Natural killer cell (primary cell): ENCODE measurements around the gene FCER1G. TPM values are rescaled to one million over a fixed set of nuclear protein-coding genes. Genes with fewer than 3 reads are reported as not detected.
A peak's percentile ranks its signal among the peaks of the same experiment; 100 is the strongest.
"Not testable (repeated sequence)": the region's sequence is repeated elsewhere in the genome, so short reads cannot be mapped to it uniquely, and the experiment has no call there.

Source experiments
- ATAC-seq, 3 donors: fragments of 150-1000 bp in 2 of 3; fragments of 200-7000 bp in 1 of 3; cut with Tn5 transposase; 1 replicate in 1 of 3; 2 replicates in 2 of 3; pipeline ENCODE4 v1.10.0; 2021; ENCODE audit warnings: mild to moderate bottlenecking in 2 of 3, moderate library complexity in 2 of 3
- DNase-seq, 2 donors: peaks; one replicate each; pipeline versions ENCODE4 v3.0.0 to v3.0.0-alpha.2; 2013 to 2021; ENCODE audit warnings: mixed read lengths in 1 of 2
- H3K27ac ChIP-seq: one replicate; pipeline ENCODE4 v1.5.1; 2013; ENCODE audit warnings: mild to moderate bottlenecking, low read length
- H3K27me3 ChIP-seq: one replicate; pipeline ENCODE4 v1.6.1; 2013; ENCODE audit warnings: low read length; ENCODE audit not compliant: control insufficient read depth, insufficient read depth
- H3K36me3 ChIP-seq: one replicate; pipeline ENCODE4 v1.6.1; 2013; ENCODE audit warnings: low read length; ENCODE audit not compliant: control insufficient read depth, insufficient read depth
- H3K4me1 ChIP-seq: one replicate; pipeline ENCODE4 v1.6.1; 2013; ENCODE audit warnings: low read length; ENCODE audit not compliant: control insufficient read depth, insufficient read depth
- H3K4me3 ChIP-seq: one replicate; pipeline ENCODE4 v1.5.1; 2013; ENCODE audit warnings: low read length
- H3K9me3 ChIP-seq: one replicate; pipeline ENCODE4 v1.6.1; 2013; ENCODE audit warnings: low read length; ENCODE audit not compliant: control insufficient read depth, insufficient read depth
- H3K27ac Mint-ChIP-seq, 2 donors: one replicate each; pipeline ENCODE4 v1.8.0; 2022; ENCODE audit warnings: mild to moderate bottlenecking in 2 of 2, mixed read lengths in 2 of 2, moderate library complexity in 1 of 2
- H3K27me3 Mint-ChIP-seq, 2 donors: one replicate each; pipeline ENCODE4 v1.8.0; 2022; ENCODE audit warnings: low read depth in 2 of 2, mixed read lengths in 2 of 2
- H3K36me3 Mint-ChIP-seq: one replicate; pipeline ENCODE4 v1.8.0; 2022; ENCODE audit warnings: mixed read lengths
- H3K4me1 Mint-ChIP-seq, 2 donors: one replicate each; pipeline ENCODE4 v1.8.0; 2022; ENCODE audit warnings: mixed read lengths in 2 of 2
- H3K4me3 Mint-ChIP-seq: one replicate; pipeline ENCODE4 v1.8.0; 2022; ENCODE audit warnings: mild to moderate bottlenecking, moderate library complexity, mixed read lengths
- H3K9me3 Mint-ChIP-seq, 2 donors: one replicate each; pipeline ENCODE4 v1.8.0; 2022; ENCODE audit warnings: mixed read lengths in 2 of 2
- WGBS: methylation state at CpG from one replicate; pipeline ENCODE4 v1.1.7; 2013; ENCODE audit warnings: missing lambda C conversion rate; ENCODE audit not compliant: insufficient coverage; 5-methylcytosine and 5-hydroxymethylcytosine counted together
- intact Hi-C: fragments of 100-400 bp; cut with micrococcal nuclease; formaldehyde crosslinking; loops from one replicate; pipeline ENCODE4 v1.14.2; 2022
- total RNA-seq, 4 donors: library from RNA; stranded (reverse); fragments of 120-200 nt in 1 of 4; gene quantifications; one replicate each; pipeline versions ENCODE4 v1.2.3 to v1.2.4, GENCODE V29; 2013 to 2022
- TF ChIP-seq, protein P1 (sequence below): fragments of 200-600 bp; IDR thresholded peaks from one replicate; pipeline ENCODE4 v1.8.0; 2022; ENCODE audit warnings: antibody characterized with exemption

The FCER1G gene
- total RNA-seq, 3 donors from 2014 or later (not counting 1 experiment from before 2014, with no cell fraction given), result 226 to 281 (median 259) TPM

DNA sequence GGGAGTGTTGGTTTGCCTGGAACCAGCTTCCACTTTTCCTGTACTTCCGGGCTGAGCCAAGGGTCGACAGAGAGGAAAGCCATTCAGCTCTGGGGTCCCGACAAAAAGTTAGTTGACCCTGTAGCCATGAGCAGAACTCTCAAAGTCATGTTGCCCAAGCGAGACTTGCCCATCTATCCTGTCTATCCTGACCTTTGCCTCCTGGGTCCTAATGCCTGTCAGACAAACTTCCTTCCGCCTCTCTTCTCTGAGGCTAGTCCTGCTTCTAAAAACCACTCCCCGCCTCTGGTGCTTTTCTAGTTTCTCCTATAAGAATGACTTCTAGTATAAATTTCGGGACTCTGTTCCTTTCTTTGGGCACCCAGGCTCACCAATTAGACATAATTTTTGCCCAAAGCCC lies 35.7 kb downstream of the FCER1G start:
- Mint-ChIP-seq H3K4me3 (no peak overlapping the region), H3K27ac (no peak overlapping the region), H3K4me1 (no peaks in the 10 kb centered on the region), H3K9me3 (peaks cover 0 to 3% of the 10 kb centered on the region in 2 donors), H3K36me3 (no peaks in the 10 kb centered on the region), H3K27me3 (peaks cover 7 to 13% of the 10 kb centered on the region in 2 donors)
- TF ChIP-seq, protein P1, sequence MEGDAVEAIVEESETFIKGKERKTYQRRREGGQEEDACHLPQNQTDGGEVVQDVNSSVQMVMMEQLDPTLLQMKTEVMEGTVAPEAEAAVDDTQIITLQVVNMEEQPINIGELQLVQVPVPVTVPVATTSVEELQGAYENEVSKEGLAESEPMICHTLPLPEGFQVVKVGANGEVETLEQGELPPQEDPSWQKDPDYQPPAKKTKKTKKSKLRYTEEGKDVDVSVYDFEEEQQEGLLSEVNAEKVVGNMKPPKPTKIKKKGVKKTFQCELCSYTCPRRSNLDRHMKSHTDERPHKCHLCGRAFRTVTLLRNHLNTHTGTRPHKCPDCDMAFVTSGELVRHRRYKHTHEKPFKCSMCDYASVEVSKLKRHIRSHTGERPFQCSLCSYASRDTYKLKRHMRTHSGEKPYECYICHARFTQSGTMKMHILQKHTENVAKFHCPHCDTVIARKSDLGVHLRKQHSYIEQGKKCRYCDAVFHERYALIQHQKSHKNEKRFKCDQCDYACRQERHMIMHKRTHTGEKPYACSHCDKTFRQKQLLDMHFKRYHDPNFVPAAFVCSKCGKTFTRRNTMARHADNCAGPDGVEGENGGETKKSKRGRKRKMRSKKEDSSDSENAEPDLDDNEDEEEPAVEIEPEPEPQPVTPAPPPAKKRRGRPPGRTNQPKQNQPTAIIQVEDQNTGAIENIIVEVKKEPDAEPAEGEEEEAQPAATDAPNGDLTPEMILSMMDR, result no peak
- H3K27ac ChIP-seq, result no peak overlapping the region
- H3K36me3 ChIP-seq, result no peaks in the 10 kb centered on the region
- 88% methylated on average over 7 of the region's 7 CpGs for WGBS
- no peaks in the 10 kb centered on the region for H3K4me1 ChIP-seq
- H3K9me3 ChIP-seq, result no peaks in the 10 kb centered on the region
- no peak overlapping the region for H3K4me3 ChIP-seq
- H3K27me3 ChIP-seq, result no peaks in the 10 kb centered on the region
- intact Hi-C loops, result no loop called here
- no peak for ATAC-seq
- DNase-seq, result no peak

DNA sequence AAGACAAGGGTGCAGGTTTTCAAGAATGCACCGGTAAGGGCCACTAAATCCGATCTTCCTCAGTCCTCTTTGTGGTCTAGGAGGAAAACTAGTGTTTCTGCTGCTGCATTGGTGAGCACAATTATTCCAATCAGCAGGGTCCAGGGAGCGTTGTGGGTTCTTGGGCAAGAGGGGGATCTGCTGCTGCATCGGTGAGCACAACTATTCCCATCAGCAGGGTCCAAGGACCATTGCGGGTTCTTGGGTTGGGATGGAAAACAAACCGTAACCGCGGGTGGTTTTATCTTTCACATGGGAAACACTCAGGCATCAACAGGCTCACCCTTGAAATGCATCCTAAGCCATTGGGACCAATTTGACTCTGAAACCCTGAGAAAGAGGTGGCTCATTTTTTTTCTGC lies 36.5 kb downstream of the FCER1G start:
- no peak overlapping the region for H3K4me3 Mint-ChIP-seq
- Histone ChIP-seq H3K27me3 (no peaks in the 10 kb centered on the region), H3K4me3 (no peak overlapping the region), H3K9me3 (peaks cover under 1% of the 10 kb centered on the region), H3K4me1 (no peaks in the 10 kb centered on the region), H3K27ac (no peak overlapping the region), H3K36me3 (no peaks in the 10 kb centered on the region)
- H3K9me3 Mint-ChIP-seq, result peaks cover 0 to 3% of the 10 kb centered on the region in 2 donors
- 96% methylated on average over 8 of the region's 8 CpGs for WGBS
- no peaks in the 10 kb centered on the region for H3K4me1 Mint-ChIP-seq
- no peak overlapping the region for H3K27ac Mint-ChIP-seq
- intact Hi-C loops, result no loop called here
- H3K27me3 Mint-ChIP-seq, result peaks cover 7 to 13% of the 10 kb centered on the region in 2 donors
- ATAC-seq (no peak), DNase-seq (no peak)
- H3K36me3 Mint-ChIP-seq, result no peaks in the 10 kb centered on the region
- TF ChIP-seq, protein P1, result no peak

DNA sequence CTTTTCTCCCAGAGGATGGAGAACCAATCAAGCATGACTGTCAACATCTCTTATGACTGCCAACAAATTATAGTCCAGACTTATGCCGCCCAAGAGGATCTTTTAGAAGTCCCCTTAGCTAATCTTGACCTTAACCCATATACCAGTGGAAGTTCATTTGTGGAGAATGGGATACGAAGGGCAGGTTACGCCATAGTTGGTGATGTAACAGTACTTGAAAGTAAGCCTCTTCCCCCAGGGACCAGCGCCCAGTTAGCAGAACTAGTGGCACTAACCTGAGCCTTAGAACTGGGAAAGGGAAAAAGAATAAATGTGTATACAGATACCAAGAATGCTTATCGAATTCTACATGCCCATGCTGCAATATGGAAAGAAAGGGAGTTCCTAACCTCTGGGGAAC lies 40.2 kb downstream of the FCER1G start:
- H3K4me3 Mint-ChIP-seq, intact Hi-C loops, H3K36me3 ChIP-seq, ATAC-seq, H3K9me3 Mint-ChIP-seq, H3K27ac Mint-ChIP-seq, H3K27ac ChIP-seq, DNase-seq, H3K4me3 ChIP-seq: not testable (repeated sequence)
- Mint-ChIP-seq H3K27me3 (peaks cover 33 to 44% of the 10 kb centered on the region in 2 donors), H3K4me1 (peaks cover 12 to 15% of the 10 kb centered on the region in 2 donors), H3K36me3 (peaks cover 17% of the 10 kb centered on the region)
- H3K27me3 ChIP-seq, result peaks cover 15% of the 10 kb centered on the region
- WGBS, result 80% methylated on average over 3 of the region's 5 CpGs
- H3K9me3 ChIP-seq, result peaks cover 13% of the 10 kb centered on the region
- H3K4me1 ChIP-seq, result peaks cover 13% of the 10 kb centered on the region

DNA sequence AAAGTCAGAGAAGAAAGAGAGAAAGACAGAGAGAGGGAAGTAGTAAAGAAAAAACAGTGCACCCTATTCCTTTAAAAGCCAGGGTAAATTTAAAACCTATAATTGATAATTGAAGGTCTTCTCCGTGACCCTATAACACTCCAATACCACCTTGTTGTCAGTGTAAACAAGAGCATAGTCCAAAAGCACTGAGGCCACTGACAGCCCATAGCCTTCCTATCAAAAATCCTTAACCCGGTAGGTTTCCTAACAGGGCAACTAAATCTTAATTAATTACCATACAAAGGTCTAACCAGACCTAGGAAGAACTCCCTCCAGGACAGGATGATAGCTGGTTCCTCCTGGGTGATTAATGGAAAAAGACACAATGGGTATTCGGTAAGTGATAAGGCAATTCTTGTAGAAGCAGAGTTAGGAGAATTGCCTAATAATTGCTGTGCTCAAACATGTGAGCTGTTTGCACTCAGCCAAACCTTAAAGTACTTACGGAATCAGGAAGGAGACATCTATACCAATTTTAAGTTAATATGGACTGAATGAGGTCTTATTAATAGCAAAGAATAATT lies 40.9 kb downstream of the FCER1G start:
- H3K9me3 Mint-ChIP-seq, H3K27ac Mint-ChIP-seq, H3K36me3 ChIP-seq, H3K27ac ChIP-seq, ATAC-seq, DNase-seq, H3K4me3 Mint-ChIP-seq, H3K4me3 ChIP-seq, intact Hi-C loops: not testable (repeated sequence)
- H3K9me3 ChIP-seq, result peaks cover 13% of the 10 kb centered on the region
- peaks cover 39 to 47% of the 10 kb centered on the region in 2 donors for H3K27me3 Mint-ChIP-seq
- 97% methylated on average over 3 of the region's 4 CpGs for WGBS
- H3K4me1 ChIP-seq, result peaks cover 13% of the 10 kb centered on the region
- peaks cover 19% of the 10 kb centered on the region for H3K27me3 ChIP-seq
- H3K4me1 Mint-ChIP-seq, result peaks cover 12 to 15% of the 10 kb centered on the region in 2 donors
- H3K36me3 Mint-ChIP-seq, result peaks cover 17% of the 10 kb centered on the region

DNA sequence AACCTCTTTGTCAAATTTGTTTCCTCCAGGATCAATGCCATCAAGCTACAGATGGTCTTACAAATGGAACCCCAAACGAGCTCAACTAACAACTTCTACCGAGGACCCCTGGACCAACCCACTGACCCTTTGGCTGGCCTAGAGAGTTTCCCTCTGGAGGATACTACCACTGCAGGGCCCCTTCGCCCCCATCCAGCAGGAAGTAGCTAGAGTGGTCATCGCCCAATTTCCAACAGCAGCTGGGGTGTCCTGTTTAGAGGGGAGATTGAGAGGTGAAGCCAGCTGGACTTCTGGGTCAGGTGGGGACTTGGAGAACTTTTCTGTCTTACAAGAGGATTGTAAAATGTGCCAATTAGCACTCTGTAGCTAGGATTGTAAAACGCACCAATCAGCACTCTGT lies 42.0 kb downstream of the FCER1G start:
- H3K27ac Mint-ChIP-seq, H3K4me3 ChIP-seq, H3K27ac ChIP-seq, H3K9me3 Mint-ChIP-seq, H3K36me3 ChIP-seq, intact Hi-C loops, ATAC-seq, H3K4me3 Mint-ChIP-seq: not testable (repeated sequence)
- H3K4me1 Mint-ChIP-seq, result peaks cover 12 to 15% of the 10 kb centered on the region in 2 donors
- Histone ChIP-seq H3K27me3 (peaks cover 21% of the 10 kb centered on the region), H3K9me3 (peaks cover 13% of the 10 kb centered on the region), H3K4me1 (peaks cover 13% of the 10 kb centered on the region)
- peak in 1 of 2 donors; percentile 25 for DNase-seq
- H3K36me3 Mint-ChIP-seq, result peaks cover 17% of the 10 kb centered on the region
- WGBS, result 96% methylated on average over 5 of the region's 5 CpGs
- peaks cover 48 to 55% of the 10 kb centered on the region in 2 donors for H3K27me3 Mint-ChIP-seq
